ENCODE measurements around the gene DECR2. TPM values are rescaled to one million over a fixed set of nuclear protein-coding genes. Genes with fewer than 3 reads are reported as not detected.
A peak's percentile ranks its signal among the peaks of the same experiment; 100 is the strongest.

The DECR2 gene
- total RNA-seq, 2 experiments from 2014 or later, result 8.0 to 14.4 TPM

GRCh38 chr16:381012-381788 is 20.5 kb upstream of the DECR2 start:
- Histone ChIP-seq H3K36me3 (ENCODE audit: insufficient read depth, low read length) (peaks cover 10% of the 10 kb centered on the region; the same call in 1 of the 2 replicates), H3K4me3 (ENCODE audit: low read depth, low read length, poor library complexity, severe bottlenecking) (peak overlapping the region; percentile 74), H3K4me2 (ENCODE audit: low read length) (peak overlapping the region; percentile 82), H3K79me2 (ENCODE audit: insufficient read depth, low read depth, low read length) (no peaks in the 10 kb centered on the region), H3K27ac (ENCODE audit: low read depth, low read length, poor library complexity, severe bottlenecking) (no peak overlapping the region), H4K20me1 (ENCODE audit: insufficient read depth, low read length) (no peaks in the 10 kb centered on the region), H3K9me2 (ENCODE audit: insufficient read depth, low read length) (no peaks in the 10 kb centered on the region), H3K9me3 (ENCODE audit: low read length) (no peaks in the 10 kb centered on the region), H2AFZ (ENCODE audit: low read length) (no peak overlapping the region), H3K4me1 (ENCODE audit: insufficient read depth, low read length, poor library complexity, severe bottlenecking) (peaks cover 13% of the 10 kb centered on the region)
- intact Hi-C loops (cut with micrococcal nuclease; ENCODE audit: unreplicated experiment), result loop anchor here (5.0 kb wide), 1 partner anchor 186 kb away; the partner anchor contains the start of genes NHLRC4 and PIGQ
- ChIA-PET CTCF (ENCODE audit: unreplicated experiment) (no interaction called here), POLR2A (interaction anchor here (2.2 kb wide), 1 partner anchor 10 kb away, joined by 10 read pairs; the partner anchor contains the start of gene MRPL28)
- no TSS peak for BruUV-seq (replicated peaks)
- TF ChIP-seq, protein P1, sequence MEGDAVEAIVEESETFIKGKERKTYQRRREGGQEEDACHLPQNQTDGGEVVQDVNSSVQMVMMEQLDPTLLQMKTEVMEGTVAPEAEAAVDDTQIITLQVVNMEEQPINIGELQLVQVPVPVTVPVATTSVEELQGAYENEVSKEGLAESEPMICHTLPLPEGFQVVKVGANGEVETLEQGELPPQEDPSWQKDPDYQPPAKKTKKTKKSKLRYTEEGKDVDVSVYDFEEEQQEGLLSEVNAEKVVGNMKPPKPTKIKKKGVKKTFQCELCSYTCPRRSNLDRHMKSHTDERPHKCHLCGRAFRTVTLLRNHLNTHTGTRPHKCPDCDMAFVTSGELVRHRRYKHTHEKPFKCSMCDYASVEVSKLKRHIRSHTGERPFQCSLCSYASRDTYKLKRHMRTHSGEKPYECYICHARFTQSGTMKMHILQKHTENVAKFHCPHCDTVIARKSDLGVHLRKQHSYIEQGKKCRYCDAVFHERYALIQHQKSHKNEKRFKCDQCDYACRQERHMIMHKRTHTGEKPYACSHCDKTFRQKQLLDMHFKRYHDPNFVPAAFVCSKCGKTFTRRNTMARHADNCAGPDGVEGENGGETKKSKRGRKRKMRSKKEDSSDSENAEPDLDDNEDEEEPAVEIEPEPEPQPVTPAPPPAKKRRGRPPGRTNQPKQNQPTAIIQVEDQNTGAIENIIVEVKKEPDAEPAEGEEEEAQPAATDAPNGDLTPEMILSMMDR (conservative IDR thresholded peaks at IDR 0.05; ENCODE audit: low read length), result no peak
- no peak for TF ChIP-seq EZH2phosphoT487 (IDR thresholded peaks at IDR 0.05; ENCODE audit: borderline replicate concordance, low read depth, low read length)
- no peak for DNase-seq (ENCODE audit: low spot score)

GRCh38 chr16:381789-382717 is 19.6 kb upstream of the DECR2 start, which contains the start of gene PGAP6:
PGAP6 (minus strand) TSS chr16:381978; CDS start chr16:381821, 157 bp downstream.
- peak within 1 kb of the TSS; percentile 90 for H3K4me2 ChIP-seq (ENCODE audit: low read length)
- peaks cover 13% of the 10 kb centered on the region for H3K4me1 ChIP-seq (ENCODE audit: insufficient read depth, low read length, poor library complexity, severe bottlenecking)
- peak; percentile 83 for DNase-seq (ENCODE audit: low spot score)
- 0 out of 2 replicates have a peak, but pooled peaks cover 3% of the 10 kb centered on the region for H3K36me3 ChIP-seq (ENCODE audit: insufficient read depth, low read length)
- intact Hi-C loops (cut with micrococcal nuclease; ENCODE audit: unreplicated experiment), result loop anchor here (2.0 to 5.0 kb wide), 2 partner anchors 19 to 185 kb away; partner anchors contain the start of genes DECR2, NHLRC4 and PIGQ
- H3K9me2 ChIP-seq (ENCODE audit: insufficient read depth, low read length), result no peaks in the 10 kb centered on the region
- CTCF ChIA-PET (ENCODE audit: unreplicated experiment), result interaction anchor here (0.6 kb wide), 1 partner anchor 13 kb away, joined by 4 read pairs; no protein-coding TSS in a partner anchor
- peak within 1 kb of the TSS; percentile 89 for H3K27ac ChIP-seq (ENCODE audit: low read depth, low read length, poor library complexity, severe bottlenecking)
- POLR2A ChIA-PET, result interaction anchor here (0.6 to 2.2 kb wide), 4 partner anchors 11 to 356 kb away, joined by 3 to 10 read pairs (median 4); partner anchors contain the start of gene MRPL28
- no peaks in the 10 kb centered on the region for H3K79me2 ChIP-seq (ENCODE audit: insufficient read depth, low read depth, low read length)
- no peaks in the 10 kb centered on the region for H4K20me1 ChIP-seq (ENCODE audit: insufficient read depth, low read length)
- no TSS peak for BruUV-seq (replicated peaks)
- H2AFZ ChIP-seq (ENCODE audit: low read length), result no peak within 1 kb of the TSS
- TF ChIP-seq, protein P1 (conservative IDR thresholded peaks at IDR 0.05; ENCODE audit: low read length), result no peak
- TF ChIP-seq EZH2phosphoT487 (IDR thresholded peaks at IDR 0.05; ENCODE audit: borderline replicate concordance, low read depth, low read length), result no peak
- no peaks in the 10 kb centered on the region for H3K9me3 ChIP-seq (ENCODE audit: low read length)
- peak within 1 kb of the TSS; percentile 97 for H3K4me3 ChIP-seq (ENCODE audit: low read depth, low read length, poor library complexity, severe bottlenecking)

Data from OCI-LY7 (cell line).